SK-N-SH treated with all-trans-retinoic acid at 6 μM for 48 hours (cell line): Measurements from ENCODE around the gene RNF157.

Experiments used
- CSRNP3 ChIP-seq: fragments of 250-450 bp; sonication (Bioruptor Pico); IDR thresholded peaks from 2 replicates; pipeline ENCODE4 v1.5.1; 2021; ENCODE audit warnings: mild to moderate bottlenecking, moderate library complexity
- ESRRG ChIP-seq: fragments of 250-450 bp; sonication (Bioruptor Pico); IDR thresholded peaks from 2 replicates; pipeline ENCODE4 v1.6.1; 2021; ENCODE audit warnings: mild to moderate bottlenecking
- OSR1 ChIP-seq: fragments of 250-450 bp; sonication (Bioruptor Pico); IDR thresholded peaks from 2 replicates; pipeline ENCODE4 v1.8.0; 2022; ENCODE audit warnings: moderate library complexity, mild to moderate bottlenecking, inconsistent platforms
- ZFP30 ChIP-seq: fragments of 450-650 bp; formaldehyde crosslinking; IDR thresholded peaks from 2 replicates; pipeline ENCODE4 v1.5.0; 2022; ENCODE audit warnings: mild to moderate bottlenecking, moderate library complexity

GRCh38 chr17:76253841-76254240 lies 13.5 kb upstream of the RNF157 start:
- no peak for TF ChIP-seq ESRRG (CRISPR knock-in tag)
- no peak for TF ChIP-seq OSR1 (CRISPR knock-in tag)
- no peak for TF ChIP-seq ZFP30 (CRISPR knock-in tag)
- no peak for TF ChIP-seq CSRNP3 (CRISPR knock-in tag)
